Neural cell (in vitro differentiated cells): ENCODE data around the gene POU6F2. TPM values are rescaled to one million over a fixed set of nuclear protein-coding genes. Genes with fewer than 3 reads are reported as not detected.

ENCODE experiments used
- H2AFZ ChIP-seq: fragments of 200-600, 300-800 bp; sonication (generic), shearing (Covaris generic); 2 replicates; pipeline ENCODE4 v1.6.0; 2014; ENCODE audit warnings: low read depth, mild to moderate bottlenecking, antibody characterized with exemption, low read length, moderate library complexity
- H3F3A ChIP-seq: fragments of 200-600 bp; shearing (Covaris generic); 2 replicates; pipeline ENCODE4 v1.6.1; 2016; ENCODE audit warnings: mild to moderate bottlenecking, moderate library complexity, mixed read lengths, antibody characterized with exemption, low read length; ENCODE audit not compliant: insufficient read depth, poor library complexity, severe bottlenecking
- H3K27ac ChIP-seq: fragments of 200-600, 300-800 bp; sonication (generic), shearing (Covaris generic); 2 replicates; pipeline ENCODE4 v1.5.1; 2014; ENCODE audit warnings: mild to moderate bottlenecking, low read length, moderate library complexity
- H3K27me3 ChIP-seq: fragments of 300-800, 200-600 bp; sonication (generic), shearing (Covaris generic); 2 replicates; pipeline ENCODE4 v1.6.0; 2014; ENCODE audit warnings: mild to moderate bottlenecking, low read depth, low read length, moderate library complexity; ENCODE audit not compliant: insufficient read depth
- H3K36me3 ChIP-seq: fragments of 300-800, 200-600 bp; sonication (generic), shearing (Covaris generic); 2 replicates; pipeline ENCODE4 v1.5.1; 2014; ENCODE audit warnings: mild to moderate bottlenecking, antibody characterized with exemption, low read length, moderate library complexity; ENCODE audit not compliant: insufficient read depth
- H3K4me2 ChIP-seq: fragments of 300-800, 200-600 bp; sonication (generic), shearing (Covaris generic); 2 replicates; pipeline ENCODE4 v1.6.0; 2014; ENCODE audit warnings: mild to moderate bottlenecking, low read length
- H3K4me3 ChIP-seq: fragments of 300-800, 200-600 bp; sonication (generic), shearing (Covaris generic); 2 replicates; pipeline ENCODE4 v1.5.1; 2014; ENCODE audit warnings: mild to moderate bottlenecking, low read length, moderate library complexity
- H3K79me2 ChIP-seq: fragments of 200-600 bp; shearing (Covaris generic); replicated peaks from 2 replicates; pipeline ENCODE4 v1.6.0; 2014; ENCODE audit warnings: mild to moderate bottlenecking, low read length, moderate library complexity; ENCODE audit not compliant: insufficient read depth
- H3K9ac ChIP-seq: fragments of 300-800, 200-600 bp; sonication (generic), shearing (Covaris generic); 2 replicates; pipeline ENCODE4 v1.6.1; 2016; ENCODE audit warnings: mild to moderate bottlenecking, low read length, mixed read lengths
- H3K9me2 ChIP-seq: fragments of 200-600 bp; shearing (Covaris generic); 2 replicates; pipeline ENCODE4 v1.6.1; 2016; ENCODE audit warnings: mild to moderate bottlenecking, low read length, mixed read lengths; ENCODE audit not compliant: insufficient read depth
- H3K9me3 ChIP-seq: fragments of 200-600, 300-800 bp; sonication (generic), shearing (Covaris generic); 2 replicates; pipeline ENCODE4 v1.6.1; 2016; ENCODE audit warnings: mild to moderate bottlenecking, mixed run types, low read length, moderate library complexity, mixed read lengths
- H4K20me1 ChIP-seq: fragments of 200-600 bp; shearing (Covaris generic); 2 replicates; pipeline ENCODE4 v1.6.1; 2016; ENCODE audit warnings: mild to moderate bottlenecking, mixed run types; ENCODE audit not compliant: insufficient read depth
- EP300 ChIP-seq: fragments of 450-650 bp; conservative IDR thresholded peaks from 2 replicates; pipeline ENCODE4 v1.6.1; 2014; ENCODE audit warnings: antibody characterized with exemption, mild to moderate bottlenecking, moderate library complexity; ENCODE audit not compliant: poor library complexity, severe bottlenecking
- EZH2 ChIP-seq: fragments of 200-600, 300-800 bp; shearing (Covaris generic), sonication (generic); IDR thresholded peaks from 2 replicates; pipeline ENCODE4 v1.6.1; 2014; ENCODE audit warnings: antibody characterized with exemption, low read length, borderline replicate concordance, mild to moderate bottlenecking; ENCODE audit not compliant: insufficient read depth, poor library complexity, severe bottlenecking
- MXI1 ChIP-seq: fragments of 450-650 bp; conservative IDR thresholded peaks from 2 replicates; pipeline ENCODE4 v1.6.1; 2014; ENCODE audit warnings: antibody characterized with exemption, mild to moderate bottlenecking; ENCODE audit not compliant: poor library complexity, severe bottlenecking
- POLR2AphosphoS5 ChIP-seq: IDR thresholded peaks from 2 replicates; pipeline ENCODE4 v1.6.1; 2012
- RAD21 ChIP-seq: fragments of 450-650 bp; conservative IDR thresholded peaks from 2 replicates; pipeline ENCODE4 v1.6.1; 2014; ENCODE audit warnings: antibody characterized with exemption, mild to moderate bottlenecking, moderate library complexity
- SMC3 ChIP-seq: fragments of 450-650 bp; conservative IDR thresholded peaks from 2 replicates; pipeline ENCODE4 v1.6.1; 2014; ENCODE audit warnings: antibody characterized with exemption, mild to moderate bottlenecking, moderate library complexity; ENCODE audit not compliant: poor library complexity
- TAF1 ChIP-seq: IDR thresholded peaks from 2 replicates; pipeline ENCODE4 v1.6.1; 2012; ENCODE audit warnings: low read depth
- polyA plus RNA-seq: library from polyadenylated mRNA; depleted of rRNA; stranded (reverse); fragments of >200 nt; gene quantifications from 2 replicates; pipeline ENCODE4 v1.2.3, GENCODE V29; 2014
- TF ChIP-seq, protein P1 (sequence below): IDR thresholded peaks from 2 replicates; pipeline ENCODE4 v1.6.1; 2012; ENCODE audit warnings: borderline replicate concordance
- TF ChIP-seq, protein P2 (sequence below): fragments of 450-650 bp; IDR thresholded peaks from 2 replicates; pipeline ENCODE4 v1.5.1; 2014; ENCODE audit warnings: antibody characterized with exemption, mild to moderate bottlenecking, moderate library complexity; ENCODE audit not compliant: poor library complexity, severe bottlenecking

POU6F2 gene
- polyA plus RNA-seq, 1 donor from 2014 or later, result 2.8 TPM

DNA sequence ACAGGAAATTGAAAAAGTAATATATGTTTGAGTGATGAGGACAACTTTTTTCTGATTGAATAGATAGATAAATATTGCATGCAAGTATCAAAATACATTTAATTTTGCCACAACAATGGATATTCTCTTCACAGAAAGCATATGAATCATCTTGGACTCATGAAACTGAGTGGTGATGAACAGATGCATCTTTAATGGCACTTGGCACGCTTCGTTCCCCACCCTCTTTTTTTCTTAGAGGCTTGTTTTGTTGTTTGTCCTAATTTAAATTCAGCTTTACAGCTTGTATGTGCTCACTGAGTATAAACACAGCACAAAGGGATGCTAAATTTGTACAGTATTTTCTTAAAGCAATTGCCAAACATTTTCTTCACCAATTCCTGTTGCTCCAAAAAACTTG, 443.5 kb downstream of the POU6F2 start:
- Histone ChIP-seq H3F3A (no peaks in the 10 kb centered on the region), H3K36me3 (no peaks in the 10 kb centered on the region), H3K27ac (no peak overlapping the region), H3K27me3 (no peaks in the 10 kb centered on the region), H3K79me2 (no peaks in the 10 kb centered on the region), H4K20me1 (no peaks in the 10 kb centered on the region), H3K9ac (no peak overlapping the region), H3K9me2 (no peaks in the 10 kb centered on the region), H3K4me2 (no peak overlapping the region), H3K9me3 (no peaks in the 10 kb centered on the region), H2AFZ (no peak overlapping the region), H3K4me3 (no peak overlapping the region)
- TF ChIP-seq RAD21 (no peak), EP300 (no peak), POLR2AphosphoS5 (no peak), EZH2 (no peak), SMC3 (no peak), MXI1 (no peak), TAF1 (no peak)
- TF ChIP-seq, protein P1, sequence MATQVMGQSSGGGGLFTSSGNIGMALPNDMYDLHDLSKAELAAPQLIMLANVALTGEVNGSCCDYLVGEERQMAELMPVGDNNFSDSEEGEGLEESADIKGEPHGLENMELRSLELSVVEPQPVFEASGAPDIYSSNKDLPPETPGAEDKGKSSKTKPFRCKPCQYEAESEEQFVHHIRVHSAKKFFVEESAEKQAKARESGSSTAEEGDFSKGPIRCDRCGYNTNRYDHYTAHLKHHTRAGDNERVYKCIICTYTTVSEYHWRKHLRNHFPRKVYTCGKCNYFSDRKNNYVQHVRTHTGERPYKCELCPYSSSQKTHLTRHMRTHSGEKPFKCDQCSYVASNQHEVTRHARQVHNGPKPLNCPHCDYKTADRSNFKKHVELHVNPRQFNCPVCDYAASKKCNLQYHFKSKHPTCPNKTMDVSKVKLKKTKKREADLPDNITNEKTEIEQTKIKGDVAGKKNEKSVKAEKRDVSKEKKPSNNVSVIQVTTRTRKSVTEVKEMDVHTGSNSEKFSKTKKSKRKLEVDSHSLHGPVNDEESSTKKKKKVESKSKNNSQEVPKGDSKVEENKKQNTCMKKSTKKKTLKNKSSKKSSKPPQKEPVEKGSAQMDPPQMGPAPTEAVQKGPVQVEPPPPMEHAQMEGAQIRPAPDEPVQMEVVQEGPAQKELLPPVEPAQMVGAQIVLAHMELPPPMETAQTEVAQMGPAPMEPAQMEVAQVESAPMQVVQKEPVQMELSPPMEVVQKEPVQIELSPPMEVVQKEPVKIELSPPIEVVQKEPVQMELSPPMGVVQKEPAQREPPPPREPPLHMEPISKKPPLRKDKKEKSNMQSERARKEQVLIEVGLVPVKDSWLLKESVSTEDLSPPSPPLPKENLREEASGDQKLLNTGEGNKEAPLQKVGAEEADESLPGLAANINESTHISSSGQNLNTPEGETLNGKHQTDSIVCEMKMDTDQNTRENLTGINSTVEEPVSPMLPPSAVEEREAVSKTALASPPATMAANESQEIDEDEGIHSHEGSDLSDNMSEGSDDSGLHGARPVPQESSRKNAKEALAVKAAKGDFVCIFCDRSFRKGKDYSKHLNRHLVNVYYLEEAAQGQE, result no peak
- TF ChIP-seq, protein P2, sequence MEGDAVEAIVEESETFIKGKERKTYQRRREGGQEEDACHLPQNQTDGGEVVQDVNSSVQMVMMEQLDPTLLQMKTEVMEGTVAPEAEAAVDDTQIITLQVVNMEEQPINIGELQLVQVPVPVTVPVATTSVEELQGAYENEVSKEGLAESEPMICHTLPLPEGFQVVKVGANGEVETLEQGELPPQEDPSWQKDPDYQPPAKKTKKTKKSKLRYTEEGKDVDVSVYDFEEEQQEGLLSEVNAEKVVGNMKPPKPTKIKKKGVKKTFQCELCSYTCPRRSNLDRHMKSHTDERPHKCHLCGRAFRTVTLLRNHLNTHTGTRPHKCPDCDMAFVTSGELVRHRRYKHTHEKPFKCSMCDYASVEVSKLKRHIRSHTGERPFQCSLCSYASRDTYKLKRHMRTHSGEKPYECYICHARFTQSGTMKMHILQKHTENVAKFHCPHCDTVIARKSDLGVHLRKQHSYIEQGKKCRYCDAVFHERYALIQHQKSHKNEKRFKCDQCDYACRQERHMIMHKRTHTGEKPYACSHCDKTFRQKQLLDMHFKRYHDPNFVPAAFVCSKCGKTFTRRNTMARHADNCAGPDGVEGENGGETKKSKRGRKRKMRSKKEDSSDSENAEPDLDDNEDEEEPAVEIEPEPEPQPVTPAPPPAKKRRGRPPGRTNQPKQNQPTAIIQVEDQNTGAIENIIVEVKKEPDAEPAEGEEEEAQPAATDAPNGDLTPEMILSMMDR, result no peak

DNA sequence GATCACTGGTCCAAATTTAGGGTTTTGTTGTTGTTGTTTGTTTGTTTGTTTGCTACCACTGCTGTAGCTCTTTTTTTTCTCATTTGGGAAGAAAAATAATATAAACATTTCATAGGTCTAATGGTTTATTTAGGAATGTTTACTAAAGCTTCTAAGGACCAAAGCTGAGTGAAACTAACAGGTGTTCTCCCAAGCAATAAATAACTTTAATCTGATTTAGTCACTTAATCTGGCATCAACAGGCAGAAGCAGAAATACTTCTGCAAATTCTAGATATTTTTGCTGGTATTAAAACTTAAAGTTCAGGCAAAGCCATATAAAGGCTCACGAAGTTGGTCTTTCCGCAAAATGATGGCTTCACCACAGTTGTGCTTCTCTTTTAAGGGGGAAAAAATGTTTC, 444.0 kb downstream of the POU6F2 start:
- Histone ChIP-seq H3K9me2 (no peaks in the 10 kb centered on the region), H3K36me3 (no peaks in the 10 kb centered on the region), H3K9ac (no peak overlapping the region), H3K4me2 (no peak overlapping the region), H3F3A (no peaks in the 10 kb centered on the region), H3K79me2 (no peaks in the 10 kb centered on the region), H3K9me3 (no peaks in the 10 kb centered on the region), H4K20me1 (no peaks in the 10 kb centered on the region), H3K27me3 (no peaks in the 10 kb centered on the region), H3K4me3 (no peak overlapping the region), H2AFZ (no peak overlapping the region), H3K27ac (no peak overlapping the region)
- TF ChIP-seq POLR2AphosphoS5 (no peak), MXI1 (no peak), EZH2 (no peak), TAF1 (no peak)

DNA sequence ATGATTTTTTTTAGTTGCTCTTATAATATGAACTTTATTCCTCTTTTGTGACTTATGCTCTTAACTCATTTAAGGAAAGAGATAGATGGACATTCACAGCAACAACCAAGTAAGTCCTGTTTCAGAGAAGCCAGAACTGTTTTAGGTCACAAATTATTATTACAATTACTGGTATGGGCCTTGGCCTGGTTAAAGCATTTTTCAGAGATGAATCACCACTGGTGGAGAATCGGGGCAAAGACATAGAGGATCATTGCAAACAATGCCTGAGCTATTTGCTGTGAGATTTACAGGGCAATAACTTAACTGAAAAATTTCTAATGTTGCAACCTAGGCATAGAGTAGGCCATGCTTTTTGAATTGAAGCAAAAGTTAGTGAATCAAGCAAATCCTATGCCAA, 450.5 kb downstream of the POU6F2 start:
- Histone ChIP-seq H3K9ac (no peak overlapping the region), H3K27ac (no peak overlapping the region), H3K9me2 (no peaks in the 10 kb centered on the region), H3K27me3 (no peaks in the 10 kb centered on the region), H3K4me2 (no peak overlapping the region), H3K36me3 (no peaks in the 10 kb centered on the region), H3F3A (no peaks in the 10 kb centered on the region), H2AFZ (no peak overlapping the region), H3K9me3 (no peaks in the 10 kb centered on the region), H3K4me3 (no peak overlapping the region), H4K20me1 (no peaks in the 10 kb centered on the region), H3K79me2 (no peaks in the 10 kb centered on the region)
- no peak for TF ChIP-seq TAF1
- TF ChIP-seq, protein P2, result no peak
- TF ChIP-seq, protein P1, result no peak
- TF ChIP-seq RAD21, result no peak
- no peak for TF ChIP-seq EZH2
- TF ChIP-seq EP300, result no peak
- no peak for TF ChIP-seq POLR2AphosphoS5
- no peak for TF ChIP-seq MXI1
